ENCODE results near the gene AGFG2.

DNA sequence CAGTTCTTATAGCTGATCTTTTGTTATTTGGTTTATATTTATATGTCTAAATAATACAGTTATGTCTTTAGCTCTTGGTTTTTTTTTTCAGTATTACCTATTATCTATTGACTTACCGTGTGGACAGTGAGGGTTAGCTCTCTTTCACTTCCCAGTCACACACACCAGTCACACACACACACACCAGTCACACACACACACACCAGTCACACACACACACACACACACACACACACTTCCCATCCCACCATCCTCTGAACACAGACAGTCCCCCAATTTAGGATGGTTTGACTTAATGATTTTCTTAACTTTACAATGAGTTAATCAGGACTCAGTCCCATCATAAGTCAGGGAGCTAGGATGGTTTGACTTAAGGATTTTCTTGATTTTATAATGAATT lies 18.9 kb upstream of the AGFG2 start:
- TF ChIP-seq MXI1 (IDR thresholded peaks at IDR 0.05; ENCODE audit: low read depth, low read length) (no peak), RFX5 (IDR thresholded peaks at IDR 0.05; ENCODE audit: low read depth, low read length) (no peak), HDGF (IDR thresholded peaks at IDR 0.05) (no peak), IRF4 (IDR thresholded peaks at IDR 0.05; ENCODE audit: low read depth, low read length) (0 out of 2 replicates have a peak, but pooled peaks have one; percentile 14), BHLHE40 (IDR thresholded peaks at IDR 0.05; ENCODE audit: borderline replicate concordance in 1 of 2, low read depth in 2 of 2, low read length in 1 of 2) (no peak), RAD21 (IDR thresholded peaks at IDR 0.05; ENCODE audit: insufficient read depth, low read depth, low read length) (no peak), CHD1 (IDR thresholded peaks at IDR 0.05; ENCODE audit: low read depth, low read length) (no peak), CREB1 (IDR thresholded peaks at IDR 0.05; ENCODE audit: low read depth) (no peak), TAF1 (IDR thresholded peaks at IDR 0.05; ENCODE audit: borderline replicate concordance, low read depth, low read length) (no peak)
- TF ChIP-seq, protein P1, sequence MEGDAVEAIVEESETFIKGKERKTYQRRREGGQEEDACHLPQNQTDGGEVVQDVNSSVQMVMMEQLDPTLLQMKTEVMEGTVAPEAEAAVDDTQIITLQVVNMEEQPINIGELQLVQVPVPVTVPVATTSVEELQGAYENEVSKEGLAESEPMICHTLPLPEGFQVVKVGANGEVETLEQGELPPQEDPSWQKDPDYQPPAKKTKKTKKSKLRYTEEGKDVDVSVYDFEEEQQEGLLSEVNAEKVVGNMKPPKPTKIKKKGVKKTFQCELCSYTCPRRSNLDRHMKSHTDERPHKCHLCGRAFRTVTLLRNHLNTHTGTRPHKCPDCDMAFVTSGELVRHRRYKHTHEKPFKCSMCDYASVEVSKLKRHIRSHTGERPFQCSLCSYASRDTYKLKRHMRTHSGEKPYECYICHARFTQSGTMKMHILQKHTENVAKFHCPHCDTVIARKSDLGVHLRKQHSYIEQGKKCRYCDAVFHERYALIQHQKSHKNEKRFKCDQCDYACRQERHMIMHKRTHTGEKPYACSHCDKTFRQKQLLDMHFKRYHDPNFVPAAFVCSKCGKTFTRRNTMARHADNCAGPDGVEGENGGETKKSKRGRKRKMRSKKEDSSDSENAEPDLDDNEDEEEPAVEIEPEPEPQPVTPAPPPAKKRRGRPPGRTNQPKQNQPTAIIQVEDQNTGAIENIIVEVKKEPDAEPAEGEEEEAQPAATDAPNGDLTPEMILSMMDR (IDR thresholded peaks at IDR 0.05 in 2 of 3, conservative IDR thresholded peaks at IDR 0.05 in 1 of 3; ENCODE audit: control insufficient read depth in 2 of 3, extremely low read depth in 1 of 3, insufficient read depth in 1 of 3, low read depth in 3 of 3, low read length in 3 of 3), result no peak

Data from GM12878 (cell line).